VCaP (cell line): ENCODE measurements around the gene MYO16.

Experiments used
- H3K27ac ChIP-seq: fragments of 450-650 bp; 2 replicates; pipeline ENCODE4 v1.5.1; 2017
- TF ChIP-seq, protein P1 (sequence below): fragments of 450-650 bp; conservative IDR thresholded peaks from 2 replicates; pipeline ENCODE4 v1.5.1; 2017; ENCODE audit warnings: mild to moderate bottlenecking, moderate library complexity

MYO16 gene

DNA sequence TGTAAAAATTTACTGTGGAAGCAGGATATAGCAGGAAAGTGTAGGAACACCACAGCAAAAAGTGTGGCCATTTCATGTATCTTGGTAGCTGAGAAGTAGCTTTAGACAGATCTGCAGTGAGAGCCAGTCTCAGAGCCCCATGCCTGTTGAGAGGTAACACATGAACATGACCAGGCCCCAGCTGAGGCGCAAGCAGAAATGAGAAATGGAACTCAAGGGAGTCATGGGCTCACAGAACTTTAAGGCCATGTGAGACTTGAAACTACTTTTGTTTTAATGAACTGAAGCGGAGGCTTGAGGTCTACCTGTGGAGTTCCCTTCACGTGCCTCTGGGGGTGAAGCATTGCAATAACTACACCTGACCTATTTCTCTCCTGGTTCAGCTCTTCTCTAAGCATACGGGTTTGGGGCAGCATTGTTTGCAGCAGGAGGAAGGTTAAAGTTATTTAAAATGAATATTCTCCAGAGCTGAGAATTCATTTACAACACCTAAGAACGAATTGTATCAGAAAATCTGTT lies 3.3 kb downstream of the MYO16 start:
- no peak overlapping the region for H3K27ac ChIP-seq

DNA sequence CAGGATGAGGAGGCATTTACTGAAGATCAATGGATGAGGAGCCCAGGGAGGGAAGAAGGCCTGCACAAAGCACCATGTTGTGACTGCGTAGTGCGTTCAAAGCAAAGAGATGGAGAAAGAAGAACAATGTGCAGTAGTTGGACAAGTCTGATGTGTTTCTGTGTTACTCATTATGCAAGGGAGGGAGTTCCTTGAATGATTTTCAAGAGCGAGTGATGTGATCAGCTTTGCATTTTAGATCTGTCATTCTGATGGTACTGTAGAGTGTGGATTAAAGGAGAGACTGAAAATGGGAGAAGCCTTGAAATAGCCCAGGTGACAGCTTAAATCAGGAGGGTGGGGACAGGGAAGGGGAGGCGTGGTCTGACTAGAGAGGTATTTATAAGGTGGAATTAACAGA lies 9.5 kb downstream of the MYO16 start:
- H3K27ac ChIP-seq = no peak overlapping the region
- TF ChIP-seq, protein P1, sequence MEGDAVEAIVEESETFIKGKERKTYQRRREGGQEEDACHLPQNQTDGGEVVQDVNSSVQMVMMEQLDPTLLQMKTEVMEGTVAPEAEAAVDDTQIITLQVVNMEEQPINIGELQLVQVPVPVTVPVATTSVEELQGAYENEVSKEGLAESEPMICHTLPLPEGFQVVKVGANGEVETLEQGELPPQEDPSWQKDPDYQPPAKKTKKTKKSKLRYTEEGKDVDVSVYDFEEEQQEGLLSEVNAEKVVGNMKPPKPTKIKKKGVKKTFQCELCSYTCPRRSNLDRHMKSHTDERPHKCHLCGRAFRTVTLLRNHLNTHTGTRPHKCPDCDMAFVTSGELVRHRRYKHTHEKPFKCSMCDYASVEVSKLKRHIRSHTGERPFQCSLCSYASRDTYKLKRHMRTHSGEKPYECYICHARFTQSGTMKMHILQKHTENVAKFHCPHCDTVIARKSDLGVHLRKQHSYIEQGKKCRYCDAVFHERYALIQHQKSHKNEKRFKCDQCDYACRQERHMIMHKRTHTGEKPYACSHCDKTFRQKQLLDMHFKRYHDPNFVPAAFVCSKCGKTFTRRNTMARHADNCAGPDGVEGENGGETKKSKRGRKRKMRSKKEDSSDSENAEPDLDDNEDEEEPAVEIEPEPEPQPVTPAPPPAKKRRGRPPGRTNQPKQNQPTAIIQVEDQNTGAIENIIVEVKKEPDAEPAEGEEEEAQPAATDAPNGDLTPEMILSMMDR = no peak

More for the DNA sequence above, 3.3 kb downstream of the MYO16 start:
- TF ChIP-seq, protein P1 = no peak

DNA sequence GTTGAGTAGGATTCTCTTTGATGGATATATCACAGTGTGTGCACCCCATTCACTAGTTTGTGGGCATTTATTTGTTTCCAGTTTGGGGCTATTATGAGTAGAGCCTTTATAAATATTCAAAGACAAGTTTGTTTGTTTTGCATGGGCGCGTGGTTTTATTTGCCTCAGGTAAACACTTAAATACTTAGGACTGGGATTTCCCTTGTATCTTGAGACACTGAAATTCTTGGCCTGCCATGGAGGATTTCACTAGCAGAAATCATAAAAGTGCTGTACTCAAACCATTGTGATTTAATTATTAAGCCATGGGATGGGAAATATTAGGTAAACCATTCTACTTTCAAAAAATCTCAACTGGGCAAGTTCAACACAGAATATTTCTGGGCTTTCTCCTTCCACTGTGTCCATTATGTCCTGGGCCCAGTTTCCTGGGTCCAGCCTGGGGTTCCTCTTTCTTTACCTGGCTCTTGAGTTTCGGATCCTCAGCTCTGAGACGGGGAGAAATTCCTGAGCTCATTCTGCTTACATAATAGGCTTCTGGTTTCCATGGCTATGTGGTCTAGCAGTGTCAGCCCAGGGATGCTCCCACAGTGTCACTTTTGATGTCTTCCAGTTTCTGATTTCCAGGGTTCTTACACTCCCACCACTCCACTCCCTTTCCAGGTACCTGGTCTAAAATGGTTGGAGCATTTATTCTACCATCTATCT lies 14.4 kb downstream of the MYO16 start:
- TF ChIP-seq, protein P1 = no peak
- H3K27ac ChIP-seq = peak overlapping the region; percentile 30

DNA sequence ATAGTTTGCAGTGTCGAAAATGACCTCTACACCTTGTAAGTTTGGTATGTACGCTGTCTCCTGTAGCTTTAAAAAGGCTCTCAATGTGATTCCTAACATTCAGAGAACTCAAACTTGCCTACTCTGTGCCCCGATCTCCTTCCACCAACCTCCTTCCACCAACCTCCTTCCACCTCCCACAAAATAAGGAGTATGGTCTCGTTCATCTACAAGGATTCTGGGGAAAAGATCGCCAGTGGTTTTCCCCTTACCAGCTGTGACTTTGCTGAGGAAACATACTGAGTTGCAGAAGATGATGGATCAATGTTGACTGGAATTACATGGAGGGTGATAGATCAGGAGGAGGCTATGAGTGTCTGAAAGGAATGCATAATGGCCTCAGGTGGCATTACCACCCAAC lies 16.0 kb downstream of the MYO16 start:
- H3K27ac ChIP-seq = no peak overlapping the region
- TF ChIP-seq, protein P1 = no peak

DNA sequence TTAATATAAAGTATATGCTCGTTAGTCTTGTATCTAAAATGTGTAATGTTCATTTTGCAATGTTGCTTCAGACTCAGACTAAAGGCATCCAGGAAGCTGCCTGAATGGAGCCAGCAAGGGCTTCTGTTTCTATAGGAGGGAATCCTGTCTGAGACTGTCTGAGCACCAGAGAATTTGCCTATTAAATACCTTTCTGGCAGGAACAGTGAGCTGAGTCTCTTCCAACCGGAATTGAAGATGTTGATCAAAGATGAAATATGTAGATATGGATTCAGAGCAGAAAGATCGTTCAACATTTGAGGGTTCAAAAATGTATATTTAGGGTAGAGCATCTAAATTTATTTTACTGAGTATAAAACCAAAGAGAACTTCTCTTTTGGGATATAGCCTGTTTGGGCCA lies 20.9 kb downstream of the MYO16 start:
- no peak overlapping the region for H3K27ac ChIP-seq
- TF ChIP-seq, protein P1 = no peak

DNA sequence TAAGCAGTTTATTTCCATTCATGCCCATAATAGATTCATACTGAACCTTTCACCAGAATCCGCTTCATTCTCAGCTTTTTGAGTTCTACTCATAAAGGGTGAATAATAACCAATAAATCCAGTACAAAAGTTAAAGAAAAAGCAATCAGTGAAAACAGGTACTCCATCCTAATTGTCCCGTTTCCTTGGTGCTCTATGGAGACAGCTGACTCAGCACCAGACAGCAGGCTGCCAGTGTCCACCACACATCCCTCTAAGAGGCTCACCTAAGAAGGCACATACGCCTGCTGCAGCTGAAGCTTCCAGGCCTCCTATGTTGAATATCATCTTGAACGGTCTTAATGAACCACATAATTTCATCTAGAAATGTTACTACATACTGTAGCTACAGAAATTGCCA lies 27.3 kb downstream of the MYO16 start:
- TF ChIP-seq, protein P1 = no peak
- H3K27ac ChIP-seq = no peak overlapping the region

DNA sequence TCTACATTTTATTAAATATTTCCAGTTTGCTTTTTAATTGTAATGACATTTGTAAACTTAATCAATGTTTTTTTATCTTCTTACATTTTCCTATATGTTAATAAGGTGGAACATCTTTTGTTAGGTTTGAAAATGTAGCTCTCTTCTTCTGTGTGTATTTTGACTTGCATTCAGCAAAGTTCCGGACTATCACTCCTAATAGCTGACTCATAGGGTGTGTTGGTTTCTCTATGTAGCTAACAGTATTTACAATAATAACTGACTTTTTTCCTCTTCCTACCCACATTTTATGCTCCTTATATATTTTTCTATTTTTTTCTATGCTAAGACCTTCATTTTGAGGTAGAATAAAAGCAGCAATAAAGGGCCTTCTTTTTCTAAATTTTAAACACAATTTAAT lies 28.1 kb downstream of the MYO16 start:
- TF ChIP-seq, protein P1 = no peak

More for the DNA sequence above, 28.1 kb downstream of the MYO16 start:
- no peak overlapping the region for H3K27ac ChIP-seq
